HUES6 (cell line): ENCODE measurements around the gene RCN1.

ENCODE experiments used
- H3K27ac ChIP-seq: 2 replicates; pipeline ENCODE4 v1.7.0; 2013; ENCODE audit warnings: low read depth, mild to moderate bottlenecking, low read length, inconsistent platforms
- H3K27me3 ChIP-seq: 2 replicates; pipeline ENCODE4 v1.6.1; 2013; ENCODE audit warnings: low read length; ENCODE audit not compliant: control insufficient read depth, insufficient read depth
- H3K36me3 ChIP-seq: 2 replicates; pipeline ENCODE4 v1.6.1; 2013; ENCODE audit warnings: low read length; ENCODE audit not compliant: control insufficient read depth, insufficient read depth
- H3K4me1 ChIP-seq: 2 replicates; pipeline ENCODE4 v1.6.1; 2013; ENCODE audit warnings: low read length; ENCODE audit not compliant: control insufficient read depth, insufficient read depth
- H3K4me3 ChIP-seq: 2 replicates; pipeline ENCODE4 v1.5.1; 2013; ENCODE audit warnings: low read depth, low read length
- H3K9ac ChIP-seq: one replicate; pipeline ENCODE4 v1.6.1; 2013; ENCODE audit warnings: mild to moderate bottlenecking, low read length
- H3K9me3 ChIP-seq: 2 replicates; pipeline ENCODE4 v1.6.1; 2013; ENCODE audit warnings: low read depth, low read length; ENCODE audit not compliant: control insufficient read depth, insufficient read depth

Gene RCN1

DNA sequence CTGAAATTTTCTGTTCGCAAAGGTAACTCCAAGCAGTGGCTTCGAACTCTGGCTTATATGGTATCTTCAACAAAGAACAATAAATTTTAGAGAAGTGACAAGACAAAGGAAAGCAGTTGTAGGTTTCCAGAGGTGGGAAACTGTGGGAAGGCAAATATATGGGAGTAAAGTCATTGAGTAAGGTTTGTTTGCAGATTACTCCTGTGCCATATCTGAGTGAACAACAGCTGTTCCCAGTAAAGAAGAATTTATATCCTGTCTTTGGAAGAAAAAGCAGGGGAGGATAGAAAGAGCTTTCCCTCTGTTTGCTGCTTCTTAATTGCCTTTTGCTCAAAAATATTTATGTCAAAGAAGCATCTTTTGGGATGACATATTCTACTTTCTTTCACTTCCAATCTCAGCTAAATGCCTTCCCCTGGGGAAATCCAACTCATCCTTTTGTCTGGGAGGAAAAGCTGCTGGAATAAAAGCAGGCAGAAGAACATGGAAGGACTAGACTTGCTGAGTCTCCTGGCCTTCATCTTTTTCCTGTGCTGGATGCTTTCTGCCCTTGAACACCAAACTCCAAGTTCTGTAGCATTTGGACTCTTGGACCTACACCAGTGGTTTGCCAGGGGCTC lies 10.4 kb upstream of the RCN1 start:
- Histone ChIP-seq H3K9ac (no peak overlapping the region), H3K4me1 (peaks cover 12% of the 10 kb centered on the region), H3K4me3 (no peak overlapping the region), H3K27me3 (no peaks in the 10 kb centered on the region), H3K9me3 (no peaks in the 10 kb centered on the region), H3K36me3 (no peaks in the 10 kb centered on the region), H3K27ac (no peak overlapping the region)

GRCh38 chr11:32081129-32081641 lies 9.7 kb upstream of the RCN1 start:
- Histone ChIP-seq H3K36me3 (no peaks in the 10 kb centered on the region), H3K9me3 (no peaks in the 10 kb centered on the region), H3K27me3 (no peaks in the 10 kb centered on the region), H3K4me1 (peaks cover 12% of the 10 kb centered on the region), H3K27ac (no peak overlapping the region), H3K9ac (no peak overlapping the region), H3K4me3 (no peak overlapping the region)

DNA sequence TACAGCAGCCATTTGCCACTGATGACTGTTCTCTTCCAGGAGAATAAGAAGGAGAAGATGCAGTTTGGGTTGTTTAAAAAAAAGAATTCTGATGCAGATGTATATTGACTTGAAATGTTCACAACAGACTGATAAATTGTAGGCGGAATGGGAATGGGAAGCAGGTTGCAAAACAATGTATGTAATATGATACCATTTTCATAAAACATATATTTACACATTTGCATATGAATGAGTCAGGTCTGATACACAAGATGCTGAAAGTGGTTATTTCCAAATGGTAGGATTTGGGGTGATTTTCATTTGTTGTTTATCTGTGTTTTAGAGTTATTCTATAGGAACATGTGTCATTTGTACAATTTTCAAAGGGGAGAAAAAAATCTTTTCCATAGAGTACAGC lies 9.0 kb upstream of the RCN1 start:
- H3K4me1 ChIP-seq, result peaks cover 12% of the 10 kb centered on the region
- H3K9ac ChIP-seq, result no peak overlapping the region
- no peaks in the 10 kb centered on the region; the same call in 1 of the 2 replicates for H3K9me3 ChIP-seq
- H3K27ac ChIP-seq, result no peak overlapping the region
- H3K36me3 ChIP-seq, result no peaks in the 10 kb centered on the region
- H3K4me3 ChIP-seq, result no peak overlapping the region
- H3K27me3 ChIP-seq, result no peaks in the 10 kb centered on the region

GRCh38 chr11:32082346-32082986 lies 8.4 kb upstream of the RCN1 start:
- no peak overlapping the region for H3K27ac ChIP-seq
- peaks cover 12% of the 10 kb centered on the region for H3K4me1 ChIP-seq
- H3K36me3 ChIP-seq, result no peaks in the 10 kb centered on the region
- H3K27me3 ChIP-seq, result no peaks in the 10 kb centered on the region
- H3K4me3 ChIP-seq, result no peak overlapping the region
- H3K9me3 ChIP-seq, result no peaks in the 10 kb centered on the region; the same call in 1 of the 2 replicates
- H3K9ac ChIP-seq, result no peak overlapping the region

- Histone ChIP-seq H3K27me3 (no peaks in the 10 kb centered on the region; the same call in 1 of the 2 replicates), H3K9me3 (no peaks in the 10 kb centered on the region; the same call in 1 of the 2 replicates), H3K27ac (no peak overlapping the region), H3K4me3 (no peak overlapping the region), H3K4me1 (peaks cover 25% of the 10 kb centered on the region), H3K9ac (no peak overlapping the region), H3K36me3 (no peaks in the 10 kb centered on the region)
Observed at GRCh38 chr11:32087597-32087996, 3.3 kb upstream of the RCN1 start.

DNA sequence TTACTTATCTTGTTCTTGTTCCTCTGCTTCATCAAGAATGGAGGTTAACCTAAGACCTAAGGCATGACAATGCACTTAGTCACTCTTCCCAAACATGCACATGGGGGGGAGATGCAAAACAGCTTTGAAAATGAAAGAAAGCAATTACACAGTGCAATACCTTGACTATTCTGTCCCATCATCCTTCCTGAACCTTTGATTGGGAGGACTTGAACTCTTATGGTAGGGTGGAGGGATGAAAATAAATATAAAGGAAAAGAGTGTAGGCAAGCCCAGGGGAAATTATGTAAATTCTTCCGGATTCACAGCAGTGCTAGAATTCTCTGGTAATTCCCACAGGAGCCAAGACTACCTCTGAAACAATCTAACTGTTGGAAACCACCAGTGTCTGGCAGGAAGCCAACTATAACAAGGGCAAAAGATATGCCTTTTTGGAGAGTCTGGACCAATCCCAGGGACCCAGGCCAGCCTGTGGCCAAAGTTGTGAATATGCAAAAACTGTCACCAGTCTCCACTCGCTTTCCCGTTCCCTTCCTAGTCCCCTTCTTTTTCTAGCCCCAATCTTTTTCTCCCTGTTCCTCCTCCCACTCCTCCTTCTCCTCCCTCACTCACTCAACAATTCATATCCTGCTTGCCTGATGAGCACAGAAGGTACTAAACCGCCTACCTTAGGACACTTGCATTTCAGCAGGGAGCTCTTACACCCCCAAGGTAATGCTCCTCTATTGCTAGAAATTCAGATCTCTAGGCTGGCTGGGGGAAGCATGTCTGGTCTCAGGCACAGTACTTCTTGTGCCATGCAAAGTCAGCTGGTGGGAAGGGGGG lies 2.5 kb upstream of the RCN1 start:
- Histone ChIP-seq H3K27me3 (no peaks in the 10 kb centered on the region; the same call in 1 of the 2 replicates), H3K4me3 (no peak overlapping the region), H3K4me1 (peaks cover 25% of the 10 kb centered on the region), H3K36me3 (no peaks in the 10 kb centered on the region), H3K9me3 (no peaks in the 10 kb centered on the region; the same call in 1 of the 2 replicates), H3K9ac (no peak overlapping the region), H3K27ac (no peak overlapping the region)

DNA sequence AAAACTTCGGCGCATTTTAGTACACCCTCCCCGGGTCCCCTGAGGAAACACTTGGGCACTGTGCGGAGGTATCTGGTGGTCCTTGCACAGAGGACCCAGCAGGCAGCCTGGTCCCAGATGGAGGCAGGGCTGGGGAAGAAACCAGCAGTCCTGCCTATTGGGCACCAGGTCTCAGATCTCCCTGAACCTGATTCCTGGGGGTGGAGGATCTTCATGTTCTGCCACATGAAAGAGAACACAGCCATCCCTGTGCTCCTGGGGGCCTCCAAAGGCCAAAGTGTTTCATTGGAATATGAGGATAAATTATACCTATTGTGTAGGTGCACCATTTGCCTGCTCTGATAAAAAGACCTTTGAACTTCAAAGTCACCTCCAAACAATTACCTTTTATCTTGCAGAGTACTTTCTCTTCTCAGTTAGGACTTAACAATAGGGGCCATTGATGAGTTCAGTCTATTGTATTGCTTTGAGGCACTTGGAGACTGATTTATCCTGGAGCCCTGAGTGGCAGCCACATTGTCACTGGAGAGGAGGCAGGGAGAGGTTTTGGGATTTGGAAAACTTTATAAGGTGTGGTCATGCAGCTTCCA lies 1.8 kb downstream of the RCN1 start:
- H3K9ac ChIP-seq, result peak overlapping the region; percentile 95

DNA sequence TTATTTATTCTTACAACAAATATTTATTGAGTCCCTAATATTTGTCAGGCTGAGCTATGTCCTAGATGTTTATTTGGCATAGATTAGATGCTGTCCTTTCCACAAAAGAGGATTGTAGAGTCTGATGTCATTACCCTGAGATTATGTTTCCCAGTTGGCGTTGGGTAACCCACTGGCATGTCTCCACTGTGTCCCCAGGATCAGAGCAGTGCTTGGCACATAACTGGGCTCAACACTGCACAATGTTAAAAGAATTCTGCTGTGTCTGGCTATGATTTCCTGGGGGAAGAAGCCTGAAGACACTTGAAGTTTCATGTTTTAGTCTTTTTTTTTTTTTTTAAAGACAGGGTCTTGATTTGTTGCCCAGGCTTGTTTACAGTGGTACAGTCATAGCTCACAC lies 4.0 kb downstream of the RCN1 start:
- H3K4me3 ChIP-seq, result no peak overlapping the region
- no peaks in the 10 kb centered on the region for H3K27me3 ChIP-seq
- H3K9me3 ChIP-seq, result no peaks in the 10 kb centered on the region
- H3K9ac ChIP-seq, result no peak overlapping the region
- no peak overlapping the region for H3K27ac ChIP-seq
- peaks cover 14% of the 10 kb centered on the region for H3K4me1 ChIP-seq
- peaks cover 47% of the 10 kb centered on the region for H3K36me3 ChIP-seq

More for the DNA sequence above, 1.8 kb downstream of the RCN1 start:
- no peaks in the 10 kb centered on the region; the same call in 1 of the 2 replicates for H3K27me3 ChIP-seq
- no peaks in the 10 kb centered on the region for H3K9me3 ChIP-seq
- peak overlapping the region; percentile 78 for H3K4me3 ChIP-seq
- no peak overlapping the region for H3K27ac ChIP-seq
- peaks cover 26% of the 10 kb centered on the region for H3K36me3 ChIP-seq
- H3K4me1 ChIP-seq, result peaks cover 25% of the 10 kb centered on the region

- Histone ChIP-seq H3K27ac (no peak overlapping the region), H3K9me3 (no peaks in the 10 kb centered on the region), H3K4me3 (no peak overlapping the region), H3K36me3 (peaks cover 81% of the 10 kb centered on the region), H3K4me1 (peaks cover 3% of the 10 kb centered on the region), H3K27me3 (no peaks in the 10 kb centered on the region), H3K9ac (no peak overlapping the region)
Observed at GRCh38 chr11:32098142-32098903, 7.4 kb downstream of the RCN1 start.

GRCh38 chr11:32099516-32099915 lies 8.6 kb downstream of the RCN1 start:
- H3K36me3 ChIP-seq, result peaks cover 81% of the 10 kb centered on the region
- no peaks in the 10 kb centered on the region for H3K4me1 ChIP-seq
- H3K4me3 ChIP-seq, result no peak overlapping the region
- no peaks in the 10 kb centered on the region for H3K27me3 ChIP-seq
- H3K9me3 ChIP-seq, result no peaks in the 10 kb centered on the region
- no peak overlapping the region for H3K9ac ChIP-seq
- H3K27ac ChIP-seq, result no peak overlapping the region
